ENCODE data around the gene GLDN. TPM values are rescaled to one million over a fixed set of nuclear protein-coding genes. Genes with fewer than 3 reads are reported as not detected.

GLDN gene
- total RNA-seq, 1 donor from 2014 or later: 0.26 TPM

DNA sequence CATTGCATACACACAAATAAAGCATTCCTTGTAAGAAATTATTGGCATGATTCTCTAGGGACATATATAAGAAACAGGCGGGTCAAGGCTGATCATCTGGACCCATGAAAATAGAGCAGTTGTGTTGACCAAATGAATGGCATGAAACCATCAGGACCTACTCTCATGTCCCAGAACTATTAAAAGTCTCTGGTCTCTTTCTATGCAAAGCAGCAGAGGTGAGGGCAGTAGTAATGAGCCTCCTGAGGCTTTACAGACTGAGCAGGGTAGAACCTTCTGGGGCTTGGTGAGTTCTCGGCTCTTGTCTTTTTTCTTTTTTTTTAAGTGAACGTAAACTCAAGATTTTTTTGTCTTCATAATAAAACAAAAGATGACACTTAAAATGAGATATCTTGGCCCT, 9.3 kb downstream of the GLDN start:
- H3K36me3 ChIP-seq (ENCODE audit: control insufficient read depth, insufficient read depth, low read length): no peaks in the 10 kb centered on the region
- FAIRE-seq (no peak), DNase-seq (ENCODE audit: low read depth) (no peak)
- TF ChIP-seq, protein P1, sequence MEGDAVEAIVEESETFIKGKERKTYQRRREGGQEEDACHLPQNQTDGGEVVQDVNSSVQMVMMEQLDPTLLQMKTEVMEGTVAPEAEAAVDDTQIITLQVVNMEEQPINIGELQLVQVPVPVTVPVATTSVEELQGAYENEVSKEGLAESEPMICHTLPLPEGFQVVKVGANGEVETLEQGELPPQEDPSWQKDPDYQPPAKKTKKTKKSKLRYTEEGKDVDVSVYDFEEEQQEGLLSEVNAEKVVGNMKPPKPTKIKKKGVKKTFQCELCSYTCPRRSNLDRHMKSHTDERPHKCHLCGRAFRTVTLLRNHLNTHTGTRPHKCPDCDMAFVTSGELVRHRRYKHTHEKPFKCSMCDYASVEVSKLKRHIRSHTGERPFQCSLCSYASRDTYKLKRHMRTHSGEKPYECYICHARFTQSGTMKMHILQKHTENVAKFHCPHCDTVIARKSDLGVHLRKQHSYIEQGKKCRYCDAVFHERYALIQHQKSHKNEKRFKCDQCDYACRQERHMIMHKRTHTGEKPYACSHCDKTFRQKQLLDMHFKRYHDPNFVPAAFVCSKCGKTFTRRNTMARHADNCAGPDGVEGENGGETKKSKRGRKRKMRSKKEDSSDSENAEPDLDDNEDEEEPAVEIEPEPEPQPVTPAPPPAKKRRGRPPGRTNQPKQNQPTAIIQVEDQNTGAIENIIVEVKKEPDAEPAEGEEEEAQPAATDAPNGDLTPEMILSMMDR (IDR thresholded peaks at IDR 0.05; ENCODE audit: insufficient read depth, low read length, severe bottlenecking): no peak
- H3K27me3 ChIP-seq (ENCODE audit: control insufficient read depth, insufficient read depth, low read length): peaks cover 5% of the 10 kb centered on the region
- no peak overlapping the region for H3K4me3 ChIP-seq (ENCODE audit: low read depth, low read length)

DNA sequence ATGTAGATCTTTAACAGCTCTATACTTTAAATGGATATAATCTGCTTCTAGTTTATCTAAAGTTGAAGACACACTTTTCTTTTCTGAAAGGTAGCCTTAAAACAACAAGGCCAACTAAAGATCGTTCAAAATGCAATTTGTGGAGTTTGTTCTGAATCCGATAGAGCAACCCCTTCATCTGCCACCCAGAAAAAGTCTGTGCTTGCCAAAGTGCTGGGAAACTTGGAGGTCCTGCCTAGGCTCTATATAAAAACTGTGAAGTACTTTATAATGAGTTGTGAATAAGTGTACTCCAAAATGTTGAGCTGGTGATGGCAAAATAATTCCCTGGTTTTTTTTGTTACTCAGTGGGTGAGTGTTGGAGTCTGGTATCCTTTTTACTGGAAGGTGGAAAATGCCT, 12.5 kb downstream of the GLDN start:
- FAIRE-seq: no peak
- DNase-seq (ENCODE audit: low read depth): no peak
- TF ChIP-seq, protein P1 (IDR thresholded peaks at IDR 0.05; ENCODE audit: insufficient read depth, low read length, severe bottlenecking): no peak

DNA sequence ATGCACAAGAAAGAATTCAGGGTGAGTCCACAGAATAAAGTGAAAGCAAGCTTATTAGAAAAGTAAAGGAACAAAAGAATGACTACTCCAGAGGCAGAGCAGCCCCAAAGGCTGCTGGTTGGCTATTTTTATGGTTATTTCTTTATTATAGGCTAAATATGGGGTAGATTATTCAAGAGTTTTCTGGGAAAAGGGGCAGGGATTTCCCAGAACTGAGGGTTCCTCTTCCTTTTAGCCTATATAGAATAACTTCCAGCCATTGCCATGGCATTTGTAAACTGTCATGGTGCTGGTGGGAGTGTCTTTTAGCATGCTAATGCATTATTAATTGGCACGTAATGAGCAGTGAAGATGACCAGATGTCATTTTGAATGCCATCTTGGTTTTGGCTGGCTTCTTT, 13.6 kb downstream of the GLDN start:
- FAIRE-seq: no peak
- TF ChIP-seq, protein P1 (IDR thresholded peaks at IDR 0.05; ENCODE audit: insufficient read depth, low read length, severe bottlenecking): no peak

More for the DNA sequence above, 12.5 kb downstream of the GLDN start:
- Histone ChIP-seq H3K36me3 (ENCODE audit: control insufficient read depth, insufficient read depth, low read length) (no peaks in the 10 kb centered on the region), H3K4me3 (ENCODE audit: low read depth, low read length) (no peak overlapping the region), H3K27me3 (ENCODE audit: control insufficient read depth, insufficient read depth, low read length) (peaks cover 5% of the 10 kb centered on the region)

DNA sequence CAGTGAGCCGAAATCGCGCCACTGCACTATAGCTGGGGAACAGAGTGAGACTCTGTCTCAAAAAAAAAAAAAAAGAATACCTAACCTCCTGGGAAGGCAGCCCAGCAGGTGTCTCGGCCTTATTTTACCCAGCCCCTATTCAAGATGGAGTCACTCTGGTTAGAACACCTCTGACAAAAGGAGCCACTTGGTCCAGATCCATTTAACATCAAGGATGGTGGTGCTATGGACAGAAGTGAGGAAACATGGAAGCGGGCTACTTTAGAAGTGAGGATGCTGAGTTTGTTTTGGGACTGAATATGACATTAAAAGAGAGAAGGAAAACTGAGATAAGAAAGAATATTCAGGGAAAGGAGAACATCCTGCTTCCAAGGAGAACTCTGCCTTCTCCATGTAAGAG, 14.7 kb downstream of the GLDN start:
- Histone ChIP-seq H3K4me3 (ENCODE audit: low read depth, low read length) (no peak overlapping the region), H3K27me3 (ENCODE audit: control insufficient read depth, insufficient read depth, low read length) (peaks cover 4% of the 10 kb centered on the region), H3K36me3 (ENCODE audit: control insufficient read depth, insufficient read depth, low read length) (no peaks in the 10 kb centered on the region)
- FAIRE-seq (no peak), DNase-seq (ENCODE audit: low read depth) (no peak)
- TF ChIP-seq, protein P1 (IDR thresholded peaks at IDR 0.05; ENCODE audit: insufficient read depth, low read length, severe bottlenecking): no peak

More for the DNA sequence above, 13.6 kb downstream of the GLDN start:
- Histone ChIP-seq H3K36me3 (ENCODE audit: control insufficient read depth, insufficient read depth, low read length) (no peaks in the 10 kb centered on the region), H3K27me3 (ENCODE audit: control insufficient read depth, insufficient read depth, low read length) (peaks cover 5% of the 10 kb centered on the region), H3K4me3 (ENCODE audit: low read depth, low read length) (no peak overlapping the region)
- DNase-seq (ENCODE audit: low read depth): no peak

DNA sequence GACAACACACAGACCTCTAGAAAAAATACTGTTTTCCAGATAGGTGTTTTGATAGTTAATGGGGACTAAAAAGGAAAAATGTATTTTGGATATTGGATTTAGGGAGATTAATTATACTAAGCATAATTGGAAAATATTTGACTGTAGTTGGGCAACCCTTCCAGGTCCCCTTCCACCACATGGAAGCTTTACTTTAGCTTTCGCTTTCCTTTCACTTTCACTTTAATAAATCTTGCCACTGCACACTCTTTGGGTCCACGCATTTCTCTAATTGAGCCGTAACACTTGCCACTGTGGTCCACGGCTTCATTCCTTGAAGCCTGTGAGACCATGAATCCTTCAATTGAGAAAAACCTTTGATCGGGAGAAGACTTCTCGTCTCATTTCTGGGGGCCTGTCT, 15.5 kb downstream of the GLDN start:
- Histone ChIP-seq H3K4me3 (ENCODE audit: low read depth, low read length) (no peak overlapping the region), H3K27me3 (ENCODE audit: control insufficient read depth, insufficient read depth, low read length) (no peaks in the 10 kb centered on the region), H3K36me3 (ENCODE audit: control insufficient read depth, insufficient read depth, low read length) (no peaks in the 10 kb centered on the region)
- no peak for DNase-seq (ENCODE audit: low read depth)
- TF ChIP-seq, protein P1 (IDR thresholded peaks at IDR 0.05; ENCODE audit: insufficient read depth, low read length, severe bottlenecking): no peak
- FAIRE-seq: no peak

DNA sequence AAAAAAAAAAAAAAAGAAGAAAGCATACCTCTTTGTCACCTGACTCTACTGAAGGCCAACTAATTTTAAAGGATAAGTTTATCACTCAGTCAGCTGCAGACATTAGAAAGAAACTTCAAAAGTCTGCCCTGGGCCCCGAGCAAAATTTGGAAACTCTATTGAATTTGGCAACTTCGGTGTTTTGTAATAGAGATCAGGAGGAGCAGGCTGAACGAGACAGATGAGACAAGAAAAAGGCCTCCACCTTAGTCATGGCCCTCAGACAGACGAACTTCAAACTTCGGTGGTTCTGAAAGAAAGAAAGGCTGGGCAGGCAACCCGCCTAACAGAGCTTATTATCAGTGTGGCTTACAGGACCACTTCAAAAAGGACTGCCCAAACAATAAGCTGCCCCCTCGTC, 18.5 kb downstream of the GLDN start:
- H3K36me3 ChIP-seq (ENCODE audit: control insufficient read depth, insufficient read depth, low read length): no peaks in the 10 kb centered on the region
- DNase-seq (ENCODE audit: low read depth): no peak
- H3K27me3 ChIP-seq (ENCODE audit: control insufficient read depth, insufficient read depth, low read length): no peaks in the 10 kb centered on the region
- H3K4me3 ChIP-seq (ENCODE audit: low read depth, low read length): no peak overlapping the region
- TF ChIP-seq, protein P1 (IDR thresholded peaks at IDR 0.05; ENCODE audit: insufficient read depth, low read length, severe bottlenecking): no peak
- FAIRE-seq: no peak

Measured in bronchial epithelial cell (primary cell).